ENCODE measurements around the gene GIMAP8. TPM values are rescaled to one million over a fixed set of nuclear protein-coding genes. Genes with fewer than 3 reads are reported as not detected.
A peak's percentile ranks its signal among the peaks of the same experiment; 100 is the strongest.

GIMAP8 gene
- total and polyA plus RNA-seq, 2 of the 8 experiments (the other 6 are each of a cell fraction or from before 2014, with no cell fraction given): not detected

GRCh38 chr7:150415161-150416153, 35.0 kb upstream of the GIMAP8 start:
- H3K36me3 ChIP-seq (ENCODE audit: control insufficient read depth in 2 of 4, insufficient read depth in 4 of 4, low read length in 3 of 4): peaks cover 0 to 16% (median 6%) of the 10 kb centered on the region in 4 experiments; a peak in 5 of 8 replicates
- H3K79me1 ChIP-seq (ENCODE audit: low read depth, low read length): no peaks in the 10 kb centered on the region
- no peak overlapping the region for H2AK5ac ChIP-seq (ENCODE audit: low read depth, low read length)
- no peaks in the 10 kb centered on the region for H3K9me3 ChIP-seq (ENCODE audit: insufficient read depth in 2 of 2, low read depth in 1 of 2, low read length in 1 of 2)
- H3K79me2 ChIP-seq (ENCODE audit: control insufficient read depth in 1 of 2, insufficient read depth in 2 of 2, low read length in 2 of 2): no peaks in the 10 kb centered on the region
- H4K91ac ChIP-seq (replicated peaks; ENCODE audit: insufficient read length, low read length): peak overlapping the region; percentile 67
- no peak overlapping the region for H3K4me2 ChIP-seq (ENCODE audit: insufficient read depth in 1 of 2, low read depth in 2 of 2, low read length in 2 of 2)
- no peak overlapping the region for H2BK120ac ChIP-seq (replicated peaks; ENCODE audit: low read depth, low read length)
- H2BK12ac ChIP-seq (ENCODE audit: low read depth, low read length): no peak overlapping the region
- peaks cover 0 to 3% of the 10 kb centered on the region in 2 experiments for H4K20me1 ChIP-seq (replicated peaks in 1 of 2; ENCODE audit: control insufficient read depth in 1 of 2, insufficient read depth in 2 of 2, low read length in 2 of 2)
- no peak overlapping the region for H3K27ac ChIP-seq (ENCODE audit: low read depth, low read length)
- no peaks in the 10 kb centered on the region for H3K23me2 ChIP-seq (ENCODE audit: low read depth, low read length)
- H2BK5ac ChIP-seq (ENCODE audit: low read depth, low read length): 0 out of 2 replicates have a peak overlapping the region, but pooled peaks have one; percentile 28
- peaks cover 0 to 3% (median 0%) of the 10 kb centered on the region in 4 experiments; a peak in 2 of 7 replicates for H3K4me1 ChIP-seq (replicated peaks in 1 of 4; ENCODE audit: control insufficient read depth in 3 of 4, insufficient read depth in 4 of 4, low read length in 3 of 4)
- H4K5ac ChIP-seq (ENCODE audit: insufficient read length, low read depth, low read length): no peak overlapping the region
- no peaks in the 10 kb centered on the region for H3K27me3 ChIP-seq (replicated peaks in 1 of 4; ENCODE audit: control insufficient read depth in 3 of 4, extremely low read depth in 1 of 4, insufficient read depth in 3 of 4, low read length in 3 of 4)
- H3K9ac ChIP-seq (replicated peaks in 1 of 4; ENCODE audit: extremely low read depth in 1 of 4, low read depth in 3 of 4, low read length in 3 of 4): no peak overlapping the region
- POLR2A ChIA-PET (ENCODE audit: partially characterized antibody): interaction anchor here (0.6 to 14.9 kb wide), 7 partner anchors 10 to 352 kb away, joined by 3 to 164 read pairs (median 3); a partner anchor contains a TSS
- CTCF ChIA-PET (ENCODE audit: partially characterized antibody): interaction anchor here (0.5 to 2.2 kb wide), 5 partner anchors 14 to 99 kb away, joined by 3 to 5 read pairs (median 3); no protein-coding TSS in a partner anchor
- H3K56ac ChIP-seq (replicated peaks; ENCODE audit: insufficient read length, low read depth, low read length): no peak overlapping the region
- FAIRE-seq (no peak), DNase-seq (ENCODE audit: low read depth in 1 of 2, low spot score in 2 of 2) (peak in 1 of 2 experiments; percentile 41)
- peak overlapping the region; percentile 35; the same call in 1 of the 2 replicates for H2BK20ac ChIP-seq (ENCODE audit: low read length)
- 91% methylated on average over 19 of the region's 19 CpGs; no CpG with 5 or more reads in 1 of the 2 experiments for WGBS, 2 experiments (ENCODE audit: extremely low coverage in 1 of 2, insufficient coverage in 1 of 2, insufficient read length in 1 of 2, insufficient replicate concordance in 2 of 2, low coverage in 1 of 2, low lambda C conversion rate in 2 of 2, missing lambda C conversion rate in 1 of 2)
- H2BK15ac ChIP-seq (ENCODE audit: low read length): peak overlapping the region; percentile 97
- no peak overlapping the region for H3K4me3 ChIP-seq (ENCODE audit: extremely low read depth in 1 of 4, insufficient read depth in 2 of 4, low read depth in 3 of 4, low read length in 4 of 4)
- H4K8ac ChIP-seq (ENCODE audit: extremely low read depth, insufficient read depth, low read length): no peak overlapping the region; the same call in 1 of the 2 replicates
- no peak overlapping the region for H3K23ac ChIP-seq (ENCODE audit: insufficient read length)
- H3K18ac ChIP-seq (ENCODE audit: extremely low read depth, low read length): no peak overlapping the region
- no peak overlapping the region for H3K14ac ChIP-seq (ENCODE audit: insufficient read length)
- H3K4ac ChIP-seq (replicated peaks; ENCODE audit: insufficient read length, low read depth, low read length): no peak overlapping the region
- H2AFZ ChIP-seq (ENCODE audit: low read length): no peak overlapping the region
- TF ChIP-seq BACH1 (IDR thresholded peaks at IDR 0.05; ENCODE audit: low read length) (no peak), CBX8 (IDR thresholded peaks at IDR 0.05; ENCODE audit: borderline replicate concordance, low read depth, low read length) (no peak), CHD2 (IDR thresholded peaks at IDR 0.05; ENCODE audit: low read length) (no peak), POLR2AphosphoS5 (IDR thresholded peaks at IDR 0.05; ENCODE audit: low read depth, low read length) (no peak), GABPA (IDR thresholded peaks at IDR 0.05; ENCODE audit: borderline replicate concordance, insufficient read depth, low read length) (no peak), SP2 (IDR thresholded peaks at IDR 0.05; ENCODE audit: low read length) (no peak), CTCF (IDR thresholded peaks at IDR 0.05; ENCODE audit: control extremely low read depth in 1 of 3, insufficient read depth in 1 of 3, low read depth in 1 of 3, low read length in 3 of 3) (no peak), RFX5 (IDR thresholded peaks at IDR 0.05; ENCODE audit: borderline replicate concordance, low read depth, low read length) (no peak), HDAC6 (IDR thresholded peaks at IDR 0.05; ENCODE audit: low read depth, low read length) (no peak)

All from H1 (cell line).